Parathyroid adenoma (tissue), 2 donors: ENCODE data around the gene PLAAT4.

ENCODE experiments used
- H2AFZ ChIP-seq: fragments of 300-600 bp; sonication (generic); one replicate; pipeline ENCODE4 v1.7.0; 2017; ENCODE audit warnings: antibody characterized with exemption, mild to moderate bottlenecking
- H3K27ac ChIP-seq: fragments of 300-600 bp; sonication (generic); one replicate; pipeline ENCODE4 v1.7.0; 2017
- H3K27me3 ChIP-seq: fragments of 300-600 bp; sonication (generic); one replicate; pipeline ENCODE4 v1.7.0; 2017; ENCODE audit warnings: low read length; ENCODE audit not compliant: control insufficient read depth, insufficient read depth
- H3K36me3 ChIP-seq: fragments of 300-600 bp; sonication (generic); one replicate; pipeline ENCODE4 v1.7.0; 2017; ENCODE audit warnings: low read length; ENCODE audit not compliant: control insufficient read depth, insufficient read depth
- H3K4me1 ChIP-seq: fragments of 300-600 bp; sonication (generic); one replicate; pipeline ENCODE4 v1.7.0; 2017; ENCODE audit warnings: control low read depth
- H3K4me2 ChIP-seq: fragments of 300-600 bp; sonication (generic); one replicate; pipeline ENCODE4 v1.7.0; 2017; ENCODE audit warnings: low read length
- H3K4me3 ChIP-seq: fragments of 300-600 bp; sonication (generic); one replicate; pipeline ENCODE4 v1.7.0; 2017; ENCODE audit warnings: low read depth, low read length
- H3K79me2 ChIP-seq: fragments of 300-600 bp; sonication (generic); one replicate; pipeline ENCODE4 v1.7.0; 2017; ENCODE audit warnings: control low read depth
- H3K9ac ChIP-seq: fragments of 300-600 bp; sonication (generic); one replicate; pipeline ENCODE4 v1.7.0; 2017; ENCODE audit warnings: mild to moderate bottlenecking
- H3K9me3 ChIP-seq: fragments of 300-600 bp; sonication (generic); one replicate; pipeline ENCODE4 v1.7.0; 2017; ENCODE audit warnings: low read length; ENCODE audit not compliant: control insufficient read depth
- CTCF ChIP-seq: fragments of 300-600 bp; sonication (generic); IDR thresholded peaks from one replicate; pipeline ENCODE4 v1.7.0; 2017; ENCODE audit warnings: antibody characterized with exemption, mild to moderate bottlenecking
- donor health status: primary hyperparathyroidism.

The PLAAT4 gene

GRCh38 chr11:63499874-63500273, 36.7 kb upstream of the PLAAT4 start:
- no peak overlapping the region for H2AFZ ChIP-seq
- no peaks in the 10 kb centered on the region for H3K79me2 ChIP-seq
- no peaks in the 10 kb centered on the region for H3K27me3 ChIP-seq
- H3K4me2 ChIP-seq: no peak overlapping the region
- no peak for TF ChIP-seq CTCF
- no peak overlapping the region for H3K9ac ChIP-seq
- H3K9me3 ChIP-seq: no peaks in the 10 kb centered on the region
- H3K27ac ChIP-seq: no peak overlapping the region
- no peaks in the 10 kb centered on the region for H3K36me3 ChIP-seq
- no peak overlapping the region for H3K4me3 ChIP-seq
- H3K4me1 ChIP-seq: no peaks in the 10 kb centered on the region

GRCh38 chr11:63501236-63501635, 35.4 kb upstream of the PLAAT4 start:
- H3K4me2 ChIP-seq: no peak overlapping the region
- H3K9ac ChIP-seq: no peak overlapping the region
- no peaks in the 10 kb centered on the region for H3K27me3 ChIP-seq
- no peak overlapping the region for H3K4me3 ChIP-seq
- no peak overlapping the region for H2AFZ ChIP-seq
- H3K4me1 ChIP-seq: no peaks in the 10 kb centered on the region
- no peaks in the 10 kb centered on the region for H3K36me3 ChIP-seq
- no peak for TF ChIP-seq CTCF
- no peaks in the 10 kb centered on the region for H3K79me2 ChIP-seq
- no peaks in the 10 kb centered on the region for H3K9me3 ChIP-seq
- no peak overlapping the region for H3K27ac ChIP-seq

- H2AFZ ChIP-seq: no peak overlapping the region
- no peak overlapping the region for H3K9ac ChIP-seq
- no peak for TF ChIP-seq CTCF
- H3K79me2 ChIP-seq: no peaks in the 10 kb centered on the region
- H3K4me2 ChIP-seq: no peak overlapping the region
- H3K36me3 ChIP-seq: no peaks in the 10 kb centered on the region
- H3K9me3 ChIP-seq: no peaks in the 10 kb centered on the region
- no peak overlapping the region for H3K27ac ChIP-seq
- H3K4me1 ChIP-seq: no peaks in the 10 kb centered on the region
- no peak overlapping the region for H3K4me3 ChIP-seq
- H3K27me3 ChIP-seq: no peaks in the 10 kb centered on the region
These were observed 34.3 kb upstream of the PLAAT4 start for GRCh38 chr11:63502252-63502820.

GRCh38 chr11:63503492-63503891, 33.1 kb upstream of the PLAAT4 start:
- TF ChIP-seq CTCF: no peak
- no peaks in the 10 kb centered on the region for H3K79me2 ChIP-seq
- H3K27ac ChIP-seq: no peak overlapping the region
- H3K27me3 ChIP-seq: no peaks in the 10 kb centered on the region
- no peaks in the 10 kb centered on the region for H3K36me3 ChIP-seq
- H3K9ac ChIP-seq: no peak overlapping the region
- no peaks in the 10 kb centered on the region for H3K9me3 ChIP-seq
- no peak overlapping the region for H2AFZ ChIP-seq
- H3K4me1 ChIP-seq: no peaks in the 10 kb centered on the region
- no peak overlapping the region for H3K4me2 ChIP-seq
- H3K4me3 ChIP-seq: no peak overlapping the region

- H3K4me2 ChIP-seq: no peak overlapping the region
- H3K4me3 ChIP-seq: no peak overlapping the region
- no peaks in the 10 kb centered on the region for H3K79me2 ChIP-seq
- no peak for TF ChIP-seq CTCF
- no peak overlapping the region for H3K27ac ChIP-seq
- H3K9ac ChIP-seq: no peak overlapping the region
- no peaks in the 10 kb centered on the region for H3K27me3 ChIP-seq
- no peaks in the 10 kb centered on the region for H3K4me1 ChIP-seq
- H3K36me3 ChIP-seq: no peaks in the 10 kb centered on the region
- H3K9me3 ChIP-seq: no peaks in the 10 kb centered on the region
- H2AFZ ChIP-seq: no peak overlapping the region
These were observed 32.6 kb upstream of the PLAAT4 start for GRCh38 chr11:63504054-63504453.
